HT-29 (cell line): ENCODE results near the gene RUNX3. TPM values are rescaled to one million over a fixed set of nuclear protein-coding genes. Genes with fewer than 3 reads are reported as not detected.
A peak's percentile ranks its signal among the peaks of the same experiment; 100 is the strongest.

Experiments used
- DNase-seq: peaks from one replicate; pipeline ENCODE4 v3.0.0-alpha.2; 2015; ENCODE audit warnings: low spot score
- total RNA-seq: library from RNA; depleted of rRNA; stranded (reverse); fragments of >200 nt; shearing (Covaris generic); gene quantifications from 2 replicates; pipeline ENCODE4 v1.2.3, GENCODE V29; 2014

The RUNX3 gene
- total RNA-seq, 1 experiment from 2014 or later, result 0.18 TPM

DNA sequence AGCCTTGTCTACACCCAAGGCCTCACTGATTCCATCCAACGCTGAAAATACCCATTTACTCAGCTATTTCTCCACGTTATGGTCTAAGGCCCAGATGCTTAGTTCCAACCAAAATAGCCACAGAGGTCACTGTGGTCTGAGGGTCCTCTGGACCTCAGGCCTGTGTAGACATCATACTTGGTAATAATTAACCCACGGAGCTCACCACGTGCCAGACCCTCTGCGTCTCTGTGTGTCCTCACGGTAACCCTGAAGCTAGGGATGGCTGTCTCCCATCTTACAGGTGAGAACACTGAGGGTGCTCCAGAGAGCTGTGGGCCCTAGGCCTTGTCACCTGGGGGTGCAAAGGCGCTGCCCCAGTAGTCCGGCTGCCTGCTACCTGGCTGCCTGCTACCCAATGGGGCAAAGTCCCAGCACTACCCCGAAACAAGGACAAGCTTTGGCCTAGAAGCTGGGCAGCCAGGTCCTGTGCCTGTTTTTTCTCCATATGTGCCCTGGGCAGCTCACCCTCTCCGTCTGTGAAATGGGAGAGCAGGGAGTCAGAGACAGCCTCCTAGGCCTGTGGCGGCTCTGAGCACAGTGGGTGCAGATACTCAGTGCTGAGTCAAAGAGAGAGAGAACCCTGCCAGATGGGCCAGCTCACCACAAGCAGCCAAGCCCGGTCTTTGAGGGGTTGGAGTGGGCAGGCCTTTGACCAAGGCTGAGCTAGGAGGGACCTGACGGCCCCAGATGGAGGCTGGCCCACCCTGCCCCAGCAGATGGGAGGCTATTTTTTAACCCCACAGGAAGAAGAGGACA lies 17.0 kb upstream of the RUNX3 start:
- no peak for DNase-seq

- no peak for DNase-seq
These were observed 15.6 kb upstream of the RUNX3 start for GRCh38 chr1:24945354-24946326.

DNA sequence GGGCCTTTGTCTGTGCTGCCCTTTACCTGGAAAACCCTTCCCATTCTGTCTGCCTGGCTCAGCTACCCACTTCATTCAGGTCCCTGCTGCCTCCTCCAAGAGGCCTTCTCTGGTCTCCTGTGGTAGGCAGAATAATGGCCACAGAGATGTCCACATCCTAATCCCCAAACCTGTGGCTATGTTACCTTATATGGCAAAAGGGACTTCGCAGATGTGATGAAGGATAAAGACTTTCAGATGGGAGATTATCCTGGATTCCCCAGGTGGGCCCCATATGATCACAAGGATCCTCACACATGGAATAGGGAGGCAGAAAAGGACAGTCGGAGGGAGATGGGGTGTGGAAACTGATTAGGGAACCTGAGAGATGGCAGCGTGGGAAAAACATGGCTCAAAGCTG lies 14.2 kb upstream of the RUNX3 start:
- no peak for DNase-seq

DNA sequence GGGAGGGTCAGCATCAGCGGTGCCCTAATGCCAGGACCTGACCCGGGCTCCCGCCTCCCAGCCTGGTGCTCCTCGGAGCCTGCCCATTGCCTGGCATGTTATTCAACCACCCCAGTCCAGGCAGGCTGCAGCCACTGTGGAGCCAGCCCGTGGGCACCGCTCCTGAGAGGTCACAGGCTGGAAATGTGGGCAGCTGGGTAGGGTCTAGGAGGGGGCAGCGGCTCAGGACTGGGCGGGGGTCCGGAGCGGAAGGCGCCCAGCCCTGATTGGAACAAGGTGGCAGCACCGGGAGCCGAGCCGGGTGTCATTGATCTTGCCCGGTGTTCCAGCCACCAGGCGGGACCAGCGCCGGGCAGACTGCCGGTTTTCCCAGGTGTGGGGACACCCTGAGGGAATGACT lies 12.7 kb upstream of the RUNX3 start:
- DNase-seq, result no peak

DNA sequence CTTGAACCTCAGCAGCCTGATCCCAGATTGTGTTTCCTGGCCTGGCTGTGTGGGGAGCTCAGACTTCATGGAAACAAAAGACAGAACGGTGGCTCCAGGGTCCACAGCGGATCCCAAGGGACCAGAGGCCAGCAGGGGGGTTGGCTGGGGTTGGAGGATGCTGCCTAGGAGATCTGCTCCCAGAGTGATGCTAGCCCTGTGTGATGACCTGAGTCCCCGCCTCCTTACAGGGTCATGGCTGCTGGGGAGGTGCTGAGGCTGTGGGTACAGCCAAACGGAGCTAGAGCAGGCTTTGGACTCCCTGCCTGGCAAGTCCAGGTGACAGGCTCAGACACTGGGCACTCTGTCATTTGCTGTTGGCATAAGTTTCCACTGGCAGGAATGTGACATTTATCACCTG lies 11.5 kb upstream of the RUNX3 start:
- DNase-seq, result no peak

DNA sequence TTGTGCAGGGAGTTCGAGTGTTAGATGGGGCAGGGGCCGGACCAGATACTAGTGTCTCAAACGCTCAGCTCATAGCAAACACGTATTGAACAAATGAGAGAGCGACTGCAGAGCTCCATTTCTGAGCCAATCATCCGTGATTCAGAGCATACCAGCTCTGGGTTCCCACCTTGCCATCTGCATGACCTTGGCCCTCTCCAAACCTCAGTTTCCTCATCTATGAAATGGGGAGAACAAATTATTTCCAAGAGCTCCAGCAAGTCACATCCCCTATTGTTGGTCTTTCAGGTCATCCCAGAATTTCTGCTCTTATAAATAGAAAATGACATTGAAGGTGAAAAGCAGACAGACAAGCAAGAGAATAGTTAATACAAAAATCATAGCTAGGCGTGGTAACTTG lies 10.2 kb upstream of the RUNX3 start:
- no peak for DNase-seq

- DNase-seq, result no peak
These were observed 9.7 kb upstream of the RUNX3 start for GRCh38 chr1:24939675-24940193.

- DNase-seq, result no peak
These were observed 9.1 kb upstream of the RUNX3 start for GRCh38 chr1:24939040-24939674.

DNA sequence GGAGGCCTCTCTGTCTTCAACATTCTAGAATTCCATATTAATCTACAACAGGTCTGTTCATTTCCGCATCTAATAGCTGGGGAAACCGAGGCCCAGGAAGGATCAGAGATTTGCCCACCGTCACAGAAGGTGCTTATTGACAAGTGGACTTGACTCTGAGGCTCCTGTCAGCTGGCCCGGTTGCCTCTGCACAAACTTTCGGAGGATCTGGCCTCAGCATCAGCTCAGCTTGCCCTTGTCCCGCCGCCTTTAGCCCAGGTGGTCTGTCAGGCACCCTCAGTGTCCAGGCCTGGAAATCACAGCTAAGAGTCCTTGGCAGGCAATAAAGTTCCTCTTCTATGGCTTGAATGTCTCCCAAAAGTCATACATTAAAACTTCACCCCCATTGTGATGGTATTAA lies 8.2 kb upstream of the RUNX3 start:
- DNase-seq, result no peak

DNA sequence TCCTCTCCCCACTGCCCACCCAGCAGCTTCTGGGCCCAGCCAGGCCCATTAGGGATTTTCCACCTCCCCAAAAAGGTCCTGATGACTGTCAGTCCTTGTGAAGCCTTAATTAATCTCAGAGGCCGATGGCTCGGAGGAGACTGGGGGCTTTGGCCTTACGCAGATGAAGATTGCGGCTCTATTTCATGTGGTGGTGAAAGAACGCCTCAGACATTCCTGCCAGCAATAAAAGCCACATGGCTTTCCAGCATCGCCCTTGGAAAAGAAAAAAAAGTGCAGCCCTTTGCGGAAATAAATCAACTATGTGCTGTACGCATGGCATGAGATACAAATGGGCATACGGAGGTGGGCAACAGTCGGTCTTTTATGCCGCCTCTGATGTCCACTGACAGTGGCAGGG lies 6.6 kb upstream of the RUNX3 start:
- no peak for DNase-seq

DNA sequence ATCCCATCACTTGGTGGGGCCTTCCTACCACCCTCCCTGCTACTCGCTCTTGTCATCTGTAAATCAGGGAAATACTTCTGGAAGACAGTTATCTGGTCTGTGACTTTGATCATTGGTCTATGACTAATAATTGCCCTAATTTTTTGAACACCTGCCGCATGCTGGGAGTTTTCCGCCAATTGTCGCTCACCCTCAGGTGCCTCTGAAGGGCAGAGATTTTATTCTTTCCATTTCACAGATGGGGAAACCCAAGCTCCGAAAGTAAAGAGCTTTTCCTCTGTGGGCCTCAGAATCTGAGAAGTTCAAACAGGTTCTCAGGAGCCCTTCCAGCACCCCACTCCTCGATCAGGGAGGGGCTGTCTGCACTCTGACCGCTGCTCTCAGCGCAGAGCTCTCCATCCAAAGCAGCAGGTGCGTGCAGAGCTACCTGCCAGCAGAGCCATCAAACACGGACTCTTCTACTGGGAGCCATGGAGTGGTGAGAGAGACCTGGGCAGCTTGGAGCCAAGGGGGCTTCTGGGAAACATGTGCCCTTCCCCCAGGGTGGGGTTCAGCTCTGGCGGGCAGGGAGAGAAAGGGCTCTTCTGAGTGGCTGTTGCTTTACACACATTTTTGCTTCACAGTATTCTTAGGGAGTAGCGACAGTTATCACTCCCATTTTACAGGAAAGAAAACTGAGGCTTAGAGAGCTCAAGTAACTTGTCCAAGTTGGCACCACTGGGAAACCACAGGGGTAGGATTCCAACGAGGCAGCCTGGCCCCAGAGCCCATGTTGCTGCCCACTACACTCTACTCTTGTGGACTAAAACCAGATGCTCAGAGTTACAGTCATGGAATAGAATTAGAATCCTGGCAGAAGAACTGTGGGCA lies 5.8 kb upstream of the RUNX3 start:
- DNase-seq, result no peak

GRCh38 chr1:24935196-24935526 lies 5.1 kb upstream of the RUNX3 start:
- DNase-seq, result no peak

DNA sequence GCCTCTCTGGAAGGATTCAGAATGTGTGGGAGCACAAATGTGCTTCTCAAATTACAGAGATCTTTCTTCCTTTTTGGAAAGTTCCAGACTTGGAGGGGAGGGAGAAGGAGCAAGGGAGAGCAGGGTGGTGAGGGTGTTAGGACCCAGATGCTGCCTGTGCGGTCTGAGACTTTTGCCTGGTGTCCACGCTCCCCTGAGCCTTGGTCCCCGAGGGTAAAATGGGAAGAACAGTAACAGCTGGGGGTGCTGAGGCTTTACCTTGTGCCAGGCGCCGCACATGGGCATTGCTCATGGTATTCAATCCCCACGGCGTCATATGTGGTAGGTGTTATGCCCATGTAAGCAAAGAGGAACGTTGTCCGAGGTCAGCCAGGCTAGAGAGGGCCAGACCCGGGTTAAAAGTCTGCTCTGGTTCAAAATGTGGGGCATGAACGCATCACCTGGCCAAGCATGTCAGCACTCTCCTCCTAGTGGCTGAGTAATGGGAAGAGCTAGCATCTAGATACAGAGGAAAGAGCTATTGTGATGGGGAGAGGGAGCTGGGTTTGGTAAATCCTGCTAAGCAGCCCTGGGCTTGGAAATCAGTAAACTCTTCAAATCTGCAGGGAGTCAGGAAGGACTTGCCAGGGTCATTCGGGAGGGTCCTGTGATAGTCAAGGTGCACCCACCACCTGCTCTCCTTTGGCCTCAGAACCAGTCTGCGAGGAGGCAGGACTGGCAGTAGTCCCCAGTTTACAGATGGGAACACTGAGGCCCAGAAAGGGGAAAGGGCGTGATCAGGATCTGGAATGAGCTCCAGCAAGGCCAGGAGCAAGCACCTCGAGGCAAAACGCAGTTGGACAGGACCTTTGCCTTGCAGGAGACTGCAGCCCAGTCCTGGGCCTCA lies 4.5 kb upstream of the RUNX3 start:
- DNase-seq, result no peak

GRCh38 chr1:24933468-24933867 lies 3.4 kb upstream of the RUNX3 start:
- DNase-seq, result no peak

DNA sequence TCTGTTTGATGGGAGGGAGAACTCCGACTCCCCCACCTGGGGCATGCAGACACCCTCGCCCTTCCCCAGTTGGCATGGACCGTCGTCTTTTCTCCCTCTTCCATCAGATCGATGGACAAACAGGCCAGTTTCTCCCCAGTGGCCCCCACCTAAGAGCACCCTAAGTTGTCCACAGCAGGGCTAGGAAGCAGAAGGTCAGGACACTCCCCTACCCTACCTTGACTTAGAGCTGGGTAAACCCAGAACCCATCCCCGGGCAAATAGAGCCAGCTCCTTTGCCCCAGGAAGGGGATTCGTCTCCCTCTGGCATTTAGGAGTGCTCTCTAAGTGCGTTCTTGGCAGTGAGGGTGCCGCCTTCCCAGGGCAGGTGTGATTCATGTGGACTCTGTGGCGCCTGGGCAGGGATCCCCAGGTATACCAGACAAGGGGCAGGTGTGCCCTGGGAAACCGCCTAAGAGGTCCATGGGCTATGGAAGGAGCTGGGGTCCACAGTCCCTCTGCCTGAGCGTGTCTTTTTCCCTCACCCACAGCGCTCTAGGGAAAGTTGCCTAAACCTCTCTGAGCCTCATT lies 2.7 kb upstream of the RUNX3 start:
- DNase-seq, result no peak

- DNase-seq, result peak; percentile 36
These were observed 2.2 kb upstream of the RUNX3 start for GRCh38 chr1:24932284-24932683.

DNA sequence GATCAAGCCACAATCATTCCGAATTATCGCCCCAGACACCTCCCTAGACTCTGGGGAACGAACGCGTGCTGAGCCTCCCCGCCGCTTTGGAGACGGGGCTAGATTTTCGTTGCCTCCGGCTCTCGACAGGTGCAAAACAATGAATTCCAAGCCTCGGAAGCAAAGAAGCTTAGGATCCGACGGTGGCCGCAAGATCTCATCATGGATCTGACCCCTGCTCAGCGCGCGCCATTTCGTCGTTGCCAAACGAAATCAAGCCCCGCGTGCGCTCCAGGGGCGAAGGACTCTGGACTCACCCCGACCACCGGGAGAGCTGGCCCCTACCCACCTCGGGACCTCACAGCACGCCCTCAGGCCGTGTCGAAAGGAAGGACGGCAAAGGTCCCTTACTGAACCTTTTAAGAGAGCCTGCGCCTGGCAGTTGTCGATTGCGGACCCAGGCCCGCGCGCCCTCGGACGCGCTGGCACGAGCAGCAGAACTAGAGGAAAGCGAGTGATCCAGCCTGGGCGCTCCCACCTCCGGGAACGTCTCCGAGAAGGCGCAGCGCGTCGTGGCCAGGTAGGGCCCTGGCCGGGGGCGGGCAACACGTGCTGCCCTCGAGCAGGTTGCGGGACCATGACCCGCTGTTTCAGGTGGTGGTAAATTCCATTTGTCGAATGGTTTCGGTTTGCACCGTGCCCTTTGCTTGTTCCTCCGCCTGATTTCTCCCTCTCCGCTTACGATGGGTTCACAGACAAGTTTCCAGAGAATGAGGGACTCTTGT lies 1.6 kb upstream of the RUNX3 start:
- no peak for DNase-seq

DNA sequence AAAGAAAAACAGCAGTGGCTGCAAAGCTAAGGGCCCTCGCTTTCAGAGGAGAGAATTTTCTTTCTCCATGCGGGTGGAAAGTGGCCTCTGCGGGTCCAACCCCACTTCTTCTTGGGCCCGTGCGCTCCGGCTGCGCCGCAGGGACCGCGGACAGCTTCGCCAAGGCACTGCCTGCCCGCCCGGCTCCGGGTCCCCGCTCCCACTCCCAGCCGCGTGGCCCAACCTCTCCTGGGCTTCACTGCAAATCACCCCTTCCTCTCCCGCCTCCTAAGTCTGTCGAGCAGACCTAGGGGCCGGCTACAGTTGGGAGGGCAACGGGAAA lies 1.0 kb upstream of the RUNX3 start:
- DNase-seq, result no peak
